DND-41 (cell line): ENCODE measurements around the gene DNAH17.

Experiments
- EZH2 ChIP-seq: IDR thresholded peaks from 3 replicates; pipeline ENCODE4 v1.6.1; 2012; ENCODE audit warnings: borderline replicate concordance, low read depth, mild to moderate bottlenecking, moderate library complexity, low read length, inconsistent platforms; ENCODE audit not compliant: severe bottlenecking
- TF ChIP-seq, protein P1 (sequence below): IDR thresholded peaks from 2 replicates; pipeline ENCODE4 v1.5.1; 2012; ENCODE audit warnings: borderline replicate concordance, low read length, moderate library complexity, mild to moderate bottlenecking; ENCODE audit not compliant: poor library complexity, severe bottlenecking; ENCODE audit errors: extremely low read depth

DNA sequence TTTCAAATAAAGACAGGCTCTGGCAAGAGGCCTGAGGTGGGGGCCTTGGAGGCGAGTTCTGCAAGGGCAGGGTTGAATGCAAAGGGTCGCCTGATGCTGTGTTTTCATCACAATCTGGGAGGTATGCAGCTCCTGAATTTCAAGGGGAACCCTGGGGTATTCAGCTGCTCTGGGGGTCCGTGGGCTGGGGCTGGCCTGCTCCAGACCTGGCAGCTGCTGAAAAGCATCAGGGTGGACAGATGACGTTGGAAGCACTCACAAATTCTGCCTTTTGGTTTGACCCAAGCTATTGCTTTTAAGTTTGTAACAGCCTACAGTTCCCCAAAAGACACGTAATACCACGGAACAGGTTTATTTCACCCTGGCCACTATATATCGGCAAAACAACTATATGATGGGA is 1.3 kb downstream of the DNAH17 start:
- TF ChIP-seq, protein P1, sequence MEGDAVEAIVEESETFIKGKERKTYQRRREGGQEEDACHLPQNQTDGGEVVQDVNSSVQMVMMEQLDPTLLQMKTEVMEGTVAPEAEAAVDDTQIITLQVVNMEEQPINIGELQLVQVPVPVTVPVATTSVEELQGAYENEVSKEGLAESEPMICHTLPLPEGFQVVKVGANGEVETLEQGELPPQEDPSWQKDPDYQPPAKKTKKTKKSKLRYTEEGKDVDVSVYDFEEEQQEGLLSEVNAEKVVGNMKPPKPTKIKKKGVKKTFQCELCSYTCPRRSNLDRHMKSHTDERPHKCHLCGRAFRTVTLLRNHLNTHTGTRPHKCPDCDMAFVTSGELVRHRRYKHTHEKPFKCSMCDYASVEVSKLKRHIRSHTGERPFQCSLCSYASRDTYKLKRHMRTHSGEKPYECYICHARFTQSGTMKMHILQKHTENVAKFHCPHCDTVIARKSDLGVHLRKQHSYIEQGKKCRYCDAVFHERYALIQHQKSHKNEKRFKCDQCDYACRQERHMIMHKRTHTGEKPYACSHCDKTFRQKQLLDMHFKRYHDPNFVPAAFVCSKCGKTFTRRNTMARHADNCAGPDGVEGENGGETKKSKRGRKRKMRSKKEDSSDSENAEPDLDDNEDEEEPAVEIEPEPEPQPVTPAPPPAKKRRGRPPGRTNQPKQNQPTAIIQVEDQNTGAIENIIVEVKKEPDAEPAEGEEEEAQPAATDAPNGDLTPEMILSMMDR: no peak
- no peak for TF ChIP-seq EZH2
